Heart right ventricle (tissue), 16 donors: ENCODE results near the gene SCN4A. TPM values are rescaled to one million over a fixed set of nuclear protein-coding genes. Genes with fewer than 3 reads are reported as not detected.

Experiments used
- ATAC-seq, 8 donors: fragments of 200-7000 bp; cut with Tn5 transposase; one replicate each; pipeline ENCODE4 v1.9.1; 2020; ENCODE audit warnings: mild to moderate bottlenecking in 8 of 8, moderate library complexity in 8 of 8, moderate number of reproducible peaks in 1 of 8
- DNase-seq, 2 donors: peaks; one replicate each; pipeline ENCODE4 v3.0.0-alpha.2; 2020
- H3K27ac ChIP-seq, 10 donors: fragments of 200-600 bp; sonication (generic) in 2 of 10; one replicate each; pipeline versions ENCODE4 v1.5.0 to v1.8.0; 2020 to 2022; ENCODE audit warnings: mild to moderate bottlenecking in 3 of 10
- H3K27me3 ChIP-seq, 7 donors: fragments of 200-600 bp; one replicate each; pipeline ENCODE4 v1.8.0; 2021 to 2022; ENCODE audit warnings: mild to moderate bottlenecking in 2 of 7
- H3K36me3 ChIP-seq, 9 donors: fragments of 200-600 bp; sonication (generic) in 1 of 9; one replicate each; pipeline versions ENCODE4 v1.5.0 to v1.8.0; 2020 to 2022; ENCODE audit warnings: mild to moderate bottlenecking in 2 of 9
- H3K4me1 ChIP-seq, 9 donors: fragments of 200-600 bp; sonication (generic) in 1 of 9; one replicate each; pipeline versions ENCODE4 v1.5.0 to v1.8.0; 2020 to 2022; ENCODE audit warnings: mild to moderate bottlenecking in 4 of 9
- H3K4me3 ChIP-seq, 10 donors: fragments of 200-600 bp; sonication (generic) in 2 of 10; one replicate each; pipeline versions ENCODE4 v1.5.0 to v1.8.0; 2020 to 2022; ENCODE audit warnings: mild to moderate bottlenecking in 7 of 10, moderate library complexity in 2 of 10
- H3K9me3 ChIP-seq, 11 donors: fragments of 200-600 bp in 10 of 11; sonication (generic) in 2 of 11; one replicate each; pipeline versions ENCODE4 v1.5.0 to v1.8.0; 2013 to 2022; ENCODE audit warnings: mild to moderate bottlenecking in 2 of 11, control low read depth in 1 of 11, moderate library complexity in 1 of 11
- WGBS, 2 donors: extraction: QIAGEN DNeasy Blood & Tissue Kit; methylation state at CpG; one replicate each; pipeline ENCODE4 v1.1.7; 2013; ENCODE audit warnings: inconsistent platforms in 1 of 2; 5-methylcytosine and 5-hydroxymethylcytosine counted together
- intact Hi-C, 10 donors: fragments of 100-400 bp; cut with DNase I; formaldehyde crosslinking; loops; one replicate each; pipeline versions ENCODE4 v1.11.1 to v1.14.2; 2022
- polyA plus RNA-seq, 2 donors: library from polyadenylated mRNA; stranded (reverse); fragments of 200-250 nt; gene quantifications; one replicate each; pipeline ENCODE4 v1.2.3, GENCODE V29; 2013
- total RNA-seq, 10 donors: library from RNA; stranded (reverse); fragmentation: NEBNext Ultra II Directional in 3 of 10; extraction: Animal tissue kit (Norgen Biotek cat#: 25700) in 3 of 10; gene quantifications; one replicate each; pipeline versions ENCODE4 v1.2.1 to v1.2.4, GENCODE V29; 2021 to 2023
- TF ChIP-seq, protein P1 (sequence below), 9 donors: fragments of 200-600 bp; sonication (generic) in 2 of 9; IDR thresholded peaks; one replicate each; pipeline versions ENCODE4 v1.5.0 to v1.8.0; 2021 to 2022; ENCODE audit warnings: antibody characterized with exemption in 9 of 9, mild to moderate bottlenecking in 5 of 9, moderate library complexity in 1 of 9
- donor health status: Arrhythmogenic right ventricular cardiomyopathy.
- donor health status: ischemic (EF 13 %, LVEDD 7.1; RV severe dilation, severe dysfunction).
- donor health status: healthy with polysubstance abuse.
- donor health status: DM: no; HTN: yes; CAD: no.
- donor health status: DM: no; HTN: no; CAD: no.
- donor health status: ischemic (EF 25% LVEDD 6.9; RV normal size, moderate dysfunction).
- donor health status: ischemic (EF 25% LVEDD 5.7; RV mildly dilated, moderate dysfunction).
- donor health status: healthy.
- donor health status: DM: yes; HTN: yes; CAD: no.
- donor health status: Ischemic cardiomyopathy.
- donor health status: ischemic (EF 35%, LVEDD 5.7; RV mildly dilated, moderate dysfunction).
- donor health status: nonischemic (EF 11% LVEDD 7.7; RV severe dilation, severe dysfunction).
- donor health status: DM: yes; HTN: yes; CAD: no.
- donor health status: PGD.
- donor health status: ischemic (EF 29% LVEDD 5.4; RV normal size, mild dysfunction).
- donor health status: nonischemic (EF 23%, LVEDD 6.1; RV moderate dilation, normal function).

SCN4A gene
- total and polyA plus RNA-seq, 12 donors, result 0.19 to 2.9 (median 0.53) TPM

GRCh38 chr17:64004218-64004770 lies 31.6 kb upstream of the SCN4A start:
- Histone ChIP-seq H3K4me3 (peak overlapping the region in 3 of 10 donors; percentile 39 to 59 (median 46)), H3K9me3 (no peaks in the 10 kb centered on the region), H3K4me1 (peaks cover 2 to 75% (median 58%) of the 10 kb centered on the region in 9 donors), H3K27ac (peak overlapping the region in 7 of 10 donors; percentile 33 to 90 (median 86)), H3K27me3 (peaks cover 0 to 7% (median 1%) of the 10 kb centered on the region in 7 donors), H3K36me3 (peaks cover 0 to 30% (median 0%) of the 10 kb centered on the region in 9 donors)
- DNase-seq (no peak), ATAC-seq (no peak)
- TF ChIP-seq, protein P1, sequence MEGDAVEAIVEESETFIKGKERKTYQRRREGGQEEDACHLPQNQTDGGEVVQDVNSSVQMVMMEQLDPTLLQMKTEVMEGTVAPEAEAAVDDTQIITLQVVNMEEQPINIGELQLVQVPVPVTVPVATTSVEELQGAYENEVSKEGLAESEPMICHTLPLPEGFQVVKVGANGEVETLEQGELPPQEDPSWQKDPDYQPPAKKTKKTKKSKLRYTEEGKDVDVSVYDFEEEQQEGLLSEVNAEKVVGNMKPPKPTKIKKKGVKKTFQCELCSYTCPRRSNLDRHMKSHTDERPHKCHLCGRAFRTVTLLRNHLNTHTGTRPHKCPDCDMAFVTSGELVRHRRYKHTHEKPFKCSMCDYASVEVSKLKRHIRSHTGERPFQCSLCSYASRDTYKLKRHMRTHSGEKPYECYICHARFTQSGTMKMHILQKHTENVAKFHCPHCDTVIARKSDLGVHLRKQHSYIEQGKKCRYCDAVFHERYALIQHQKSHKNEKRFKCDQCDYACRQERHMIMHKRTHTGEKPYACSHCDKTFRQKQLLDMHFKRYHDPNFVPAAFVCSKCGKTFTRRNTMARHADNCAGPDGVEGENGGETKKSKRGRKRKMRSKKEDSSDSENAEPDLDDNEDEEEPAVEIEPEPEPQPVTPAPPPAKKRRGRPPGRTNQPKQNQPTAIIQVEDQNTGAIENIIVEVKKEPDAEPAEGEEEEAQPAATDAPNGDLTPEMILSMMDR (IDR thresholded peaks at IDR 0.05), result no peak
- 94 to 95% methylated on average over 7 of the region's 7 CpGs for WGBS, 2 donors
- intact Hi-C loops, result loop anchor here in 1 of 10 donors (2.0 kb wide), 1 partner anchor 17 kb away; the partner anchor contains the start of gene ICAM2

- Histone ChIP-seq H3K36me3 (peaks cover 0 to 30% (median 0%) of the 10 kb centered on the region in 9 donors), H3K9me3 (no peaks in the 10 kb centered on the region), H3K27ac (peak overlapping the region in 6 of 10 donors; percentile 3 to 90 (median 86)), H3K4me3 (no peak overlapping the region), H3K4me1 (peaks cover 2 to 74% (median 58%) of the 10 kb centered on the region in 9 donors), H3K27me3 (peaks cover 5 to 14% (median 8%) of the 10 kb centered on the region in 7 donors)
- DNase-seq (no peak), ATAC-seq (no peak)
- TF ChIP-seq, protein P1 (IDR thresholded peaks at IDR 0.05), result no peak
- intact Hi-C loops, result loop anchor here in 1 of 10 donors (2.0 kb wide), 1 partner anchor 17 kb away; the partner anchor contains the start of gene ICAM2
- WGBS, 2 donors, result 84 to 88% methylated on average over 13 of the region's 13 CpGs
Measured at GRCh38 chr17:64003526-64004121, 30.9 kb upstream of the SCN4A start.

GRCh38 chr17:64002658-64003525 lies 30.2 kb upstream of the SCN4A start:
- DNase-seq (no peak), ATAC-seq (no peak)
- peak overlapping the region; percentile 68 to 90 (median 84) for H3K27ac ChIP-seq
- H3K27me3 ChIP-seq, result peaks cover 5 to 21% (median 15%) of the 10 kb centered on the region in 7 donors
- WGBS, 2 donors, result 86 to 88% methylated on average over 22 of the region's 22 CpGs
- H3K4me3 ChIP-seq, result no peak overlapping the region
- intact Hi-C loops, result no loop called here
- TF ChIP-seq, protein P1 (IDR thresholded peaks at IDR 0.05), result no peak
- no peaks in the 10 kb centered on the region for H3K9me3 ChIP-seq
- H3K4me1 ChIP-seq, result peaks cover 4 to 74% (median 58%) of the 10 kb centered on the region in 9 donors
- H3K36me3 ChIP-seq, result peaks cover 0 to 30% (median 0%) of the 10 kb centered on the region in 9 donors
